ENCODE measurements around the gene ANXA6. TPM values are rescaled to one million over a fixed set of nuclear protein-coding genes. Genes with fewer than 3 reads are reported as not detected.
A peak's percentile ranks its signal among the peaks of the same experiment; 100 is the strongest.
"Not testable (repeated sequence)": the region's sequence is repeated elsewhere in the genome, so short reads cannot be mapped to it uniquely, and the experiment has no call there.

ANXA6 gene
- total RNA-seq, 1 donor from 2014 or later, result 257 TPM

GRCh38 chr5:151182524-151182900 is 24.9 kb upstream of the ANXA6 start:
- intact Hi-C loops (cut with DNase I), result no loop called here
- DNase-seq (ENCODE audit: low spot score), result no peak

GRCh38 chr5:151181818-151182523 is 24.4 kb upstream of the ANXA6 start:
- intact Hi-C loops (cut with DNase I), result no loop called here
- DNase-seq (ENCODE audit: low spot score), result no peak

GRCh38 chr5:151180291-151180690 is 22.7 kb upstream of the ANXA6 start:
- no peak for DNase-seq (ENCODE audit: low spot score)
- intact Hi-C loops (cut with DNase I), result no loop called here

- no peak for DNase-seq (ENCODE audit: low spot score)
- intact Hi-C loops (cut with DNase I), result no loop called here
These were observed 21.9 kb upstream of the ANXA6 start for GRCh38 chr5:151179489-151179840.

GRCh38 chr5:151178777-151179488 is 21.4 kb upstream of the ANXA6 start:
- no peak for DNase-seq (ENCODE audit: low spot score)
- intact Hi-C loops (cut with DNase I), result no loop called here

GRCh38 chr5:151178372-151178771 is 20.8 kb upstream of the ANXA6 start:
- no peak for DNase-seq (ENCODE audit: low spot score)
- intact Hi-C loops (cut with DNase I), result no loop called here

GRCh38 chr5:151176268-151176667 is 18.7 kb upstream of the ANXA6 start:
- DNase-seq (ENCODE audit: low spot score); intact Hi-C loops (cut with DNase I): not testable (repeated sequence)

GRCh38 chr5:151174612-151175101 is 17.1 kb upstream of the ANXA6 start:
- intact Hi-C loops (cut with DNase I), result no loop called here
- no peak for DNase-seq (ENCODE audit: low spot score)

- intact Hi-C loops (cut with DNase I), result no loop called here
- DNase-seq (ENCODE audit: low spot score), result no peak
These were observed 16.4 kb upstream of the ANXA6 start for GRCh38 chr5:151173711-151174611.

- no peak for DNase-seq (ENCODE audit: low spot score)
- intact Hi-C loops (cut with DNase I), result no loop called here
These were observed 13.9 kb upstream of the ANXA6 start for GRCh38 chr5:151171529-151171928.

GRCh38 chr5:151168602-151169344 is 11.2 kb upstream of the ANXA6 start:
- intact Hi-C loops (cut with DNase I), result loop anchor here (5.0 to 10.0 kb wide), 2 partner anchors 166 to 364 kb away; no protein-coding TSS in a partner anchor
- DNase-seq (ENCODE audit: low spot score), result no peak

- intact Hi-C loops (cut with DNase I), result loop anchor here (5.0 to 10.0 kb wide), 2 partner anchors 165 to 362 kb away; no protein-coding TSS in a partner anchor
- no peak for DNase-seq (ENCODE audit: low spot score)
These were observed 9.4 kb upstream of the ANXA6 start for GRCh38 chr5:151167022-151167421.

- intact Hi-C loops (cut with DNase I), result loop anchor here (2.0 to 10.0 kb wide), 4 partner anchors 38 to 360 kb away; no protein-coding TSS in a partner anchor
- DNase-seq (ENCODE audit: low spot score), result peak; percentile 83
These were observed 7.3 kb upstream of the ANXA6 start for GRCh38 chr5:151164687-151165392.

GRCh38 chr5:151162776-151163175 is 5.2 kb upstream of the ANXA6 start:
- intact Hi-C loops (cut with DNase I), result loop anchor here (5.0 to 10.0 kb wide), 2 partner anchors 110 to 358 kb away; no protein-coding TSS in a partner anchor
- DNase-seq (ENCODE audit: low spot score), result no peak

- intact Hi-C loops (cut with DNase I), result loop anchor here (5.0 to 10.0 kb wide), 3 partner anchors 77 to 355 kb away; no protein-coding TSS in a partner anchor
These were observed 2.2 kb upstream of the ANXA6 start for GRCh38 chr5:151159649-151160373.

GRCh38 chr5:151158287-151158661 is 695 bp upstream of the ANXA6 start:
- intact Hi-C loops (cut with DNase I), result loop anchor here (5.0 kb wide), 1 partner anchor 79 kb away; no protein-coding TSS in a partner anchor
- no peak for DNase-seq (ENCODE audit: low spot score)

More at GRCh38 chr5:151159649-151160373, 2.2 kb upstream of the ANXA6 start:
- no peak for DNase-seq (ENCODE audit: low spot score)

- intact Hi-C loops (cut with DNase I), result loop anchor here (5.0 kb wide), 1 partner anchor 81 kb away; no protein-coding TSS in a partner anchor
- DNase-seq (ENCODE audit: low spot score), result no peak
These were observed 815 bp downstream of the ANXA6 start for GRCh38 chr5:151156507-151157420.
